Endothelial cell of umbilical vein (primary cell): Measurements from ENCODE around the gene IFI27. TPM values are rescaled to one million over a fixed set of nuclear protein-coding genes. Genes with fewer than 3 reads are reported as not detected.

Source experiments
- BruUV-seq: library from RNA; stranded (reverse); fragments of 400-500 nt; replicated peaks from 2 replicates; lab custom pipeline; 2021; lab: Mats Ljungman, UMichigan
- CTCF ChIA-PET: fragments of 300-600, 350-600 bp; sonication (Branson Sonifier 250); formaldehyde crosslinking; loops from one replicate; lab custom pipeline; 2021; ENCODE audit warnings: antibody characterized with exemption, inconsistent platforms; lab: Charles Lee
- POLR2A ChIA-PET: fragments of 300-600, 350-600 bp; sonication (Branson Sonifier 250); formaldehyde crosslinking; loops from one replicate; lab custom pipeline; 2021; ENCODE audit warnings: antibody characterized with exemption, inconsistent platforms; lab: Charles Lee
- DNase-seq: peaks from one replicate; pipeline ENCODE4 v3.0.0-alpha.2; 2011; ENCODE audit warnings: low read depth, low spot score
- FAIRE-seq: peaks from 2 replicates; lab custom pipeline; 2011; peaks lifted over from hg19 to GRCh38; lab: Jason Lieb, UNC
- H2AFZ ChIP-seq: 2 replicates; pipeline ENCODE4 v1.6.0; 2012; ENCODE audit warnings: low read depth, low read length, control low read depth, inconsistent platforms
- H3K27ac ChIP-seq: 2 replicates; pipeline ENCODE4 v1.5.1; 2011; ENCODE audit warnings: low read depth, mild to moderate bottlenecking, control low read depth, low read length, moderate library complexity; ENCODE audit not compliant: insufficient read depth
- H3K27me3 ChIP-seq, 2 experiments: 2 replicates each; pipeline versions ENCODE4 v1.6.0 to v1.6.1; 2011; ENCODE audit warnings: low read length in 2 of 2, mixed read lengths in 1 of 2; ENCODE audit not compliant: control insufficient read depth in 2 of 2, insufficient read depth in 2 of 2
- H3K36me3 ChIP-seq, 2 experiments: 2 replicates in 1 of 2; 3 replicates in 1 of 2; pipeline ENCODE4 v1.5.1; 2011; ENCODE audit warnings: low read length in 2 of 2, mild to moderate bottlenecking in 1 of 2, moderate library complexity in 1 of 2; ENCODE audit not compliant: control insufficient read depth in 2 of 2, insufficient read depth in 2 of 2; ENCODE audit errors: extremely low read depth in 1 of 2
- H3K4me1 ChIP-seq: 3 replicates; pipeline ENCODE4 v1.5.1; 2011; ENCODE audit warnings: mild to moderate bottlenecking, low read length; ENCODE audit not compliant: control insufficient read depth, insufficient read depth; ENCODE audit errors: extremely low read depth
- H3K4me2 ChIP-seq: 2 replicates; pipeline ENCODE4 v1.6.1; 2011; ENCODE audit warnings: low read length, control low read depth, mixed read lengths; ENCODE audit not compliant: insufficient read depth
- H3K4me3 ChIP-seq, 3 experiments: fragments of 200-600 bp in 1 of 3; sonication (generic), shearing (Covaris generic) in 1 of 3; replicated peaks in 1 of 3; 2 replicates each; pipeline ENCODE4 v1.5.1; 2011 to 2016; ENCODE audit warnings: control low read depth in 3 of 3, low read length in 3 of 3, mild to moderate bottlenecking in 2 of 3, inconsistent platforms in 1 of 3, low read depth in 1 of 3, moderate library complexity in 1 of 3; ENCODE audit not compliant: insufficient read depth in 1 of 3
- H3K79me2 ChIP-seq: 2 replicates; pipeline ENCODE4 v1.6.0; 2012; ENCODE audit warnings: low read length, inconsistent platforms; ENCODE audit not compliant: control insufficient read depth, insufficient read depth
- H3K9ac ChIP-seq: replicated peaks from 2 replicates; pipeline ENCODE3; 2011; ENCODE audit warnings: low read length, control low read depth; ENCODE audit not compliant: insufficient read depth; ENCODE audit errors: extremely low read depth
- H3K9me1 ChIP-seq: replicated peaks from 3 replicates; pipeline ENCODE4 v1.6.0; 2011; ENCODE audit warnings: mild to moderate bottlenecking, low read length; ENCODE audit not compliant: control insufficient read depth, insufficient read depth; ENCODE audit errors: extremely low read depth
- H3K9me3 ChIP-seq: replicated peaks from 2 replicates; pipeline ENCODE4 v1.5.1; 2012; ENCODE audit warnings: low read length, inconsistent platforms; ENCODE audit not compliant: control insufficient read depth, insufficient read depth
- H4K20me1 ChIP-seq: replicated peaks from 2 replicates; pipeline ENCODE3; 2011; ENCODE audit warnings: mild to moderate bottlenecking, low read length; ENCODE audit not compliant: control insufficient read depth, insufficient read depth; ENCODE audit errors: extremely low read depth
- CTCF ChIP-seq, 2 donors: IDR thresholded peaks; 1 replicate in 1 of 2; 2 replicates in 1 of 2; pipeline ENCODE4 v1.5.1; 2011; ENCODE audit warnings: low read length in 2 of 2, mild to moderate bottlenecking in 2 of 2, moderate library complexity in 2 of 2, control low read depth in 1 of 2, inconsistent platforms in 1 of 2, low read depth in 1 of 2; ENCODE audit not compliant: insufficient read depth in 1 of 2; ENCODE audit errors: extremely low read depth in 1 of 2
- EZH2 ChIP-seq: IDR thresholded peaks from 2 replicates; pipeline ENCODE4 v1.6.1; 2012; ENCODE audit warnings: borderline replicate concordance, low read depth, mild to moderate bottlenecking, moderate library complexity, low read length, inconsistent platforms; ENCODE audit not compliant: severe bottlenecking
- FOS ChIP-seq: IDR thresholded peaks from 2 replicates; pipeline ENCODE4 v1.6.1; 2011; ENCODE audit warnings: mild to moderate bottlenecking, low read length, moderate library complexity, borderline replicate concordance; ENCODE audit not compliant: insufficient read depth
- GATA2 ChIP-seq: IDR thresholded peaks from 2 replicates; pipeline ENCODE4 v1.7.0; 2011; ENCODE audit warnings: low read depth, mild to moderate bottlenecking, moderate library complexity, mixed read lengths, low read length; ENCODE audit not compliant: insufficient read length, insufficient read depth
- JUN ChIP-seq: IDR thresholded peaks from 2 replicates; pipeline ENCODE4 v1.6.1; 2011; ENCODE audit warnings: borderline replicate concordance, low read depth; ENCODE audit not compliant: insufficient read length, insufficient read depth
- MYC ChIP-seq: IDR thresholded peaks from one replicate; pipeline ENCODE4 v1.6.1; 2011; ENCODE audit warnings: mild to moderate bottlenecking, low read depth, low read length
- POLR2A ChIP-seq: IDR thresholded peaks from 2 replicates; pipeline ENCODE4 v1.6.1; 2012; ENCODE audit warnings: low read depth, mild to moderate bottlenecking, control low read depth, low read length
- POLR2AphosphoS5 ChIP-seq: IDR thresholded peaks from 2 replicates; pipeline ENCODE4 v1.6.1; 2012; ENCODE audit warnings: low read depth, mild to moderate bottlenecking, control low read depth, low read length, moderate library complexity; ENCODE audit not compliant: insufficient read depth
- dilution Hi-C: fragments of 300-500 bp; cut with MboI; formaldehyde crosslinking; loops from one replicate; pipeline ENCODE4 v1.15.0; 2019; ENCODE audit warnings: low sequenced_read_pairs; ENCODE audit not compliant: extremely low pct_ligation_motif_present
- intact Hi-C: fragments of 100-400 bp; cut with micrococcal nuclease; formaldehyde crosslinking; loops from one replicate; pipeline ENCODE4 v1.10.0; 2022
- polyA plus RNA-seq, 4 experiments: library from polyadenylated mRNA; depleted of rRNA in 3 of 4; stranded (reverse) in 3 of 4; unstranded in 1 of 4; fragments of >200 nt; gene quantifications; 2 replicates each; pipeline versions ENCODE4 v1.2.1 to v1.2.3, GENCODE V29; 2011 to 2012; ENCODE audit warnings: missing spikeins in 1 of 4
- total RNA-seq: library from RNA; stranded (reverse); gene quantifications from 2 replicates; pipeline ENCODE4 v1.2.3, GENCODE V29; 2021
- TF ChIP-seq, protein P1 (sequence below): IDR thresholded peaks from 2 replicates; pipeline ENCODE4 v1.6.1; 2011; ENCODE audit not compliant: insufficient read depth, insufficient read length

The IFI27 gene
- total and polyA plus RNA-seq, 2 donors (not counting 3 experiments of a cell fraction or from before 2014, with no cell fraction given) = 126 to 1,265 TPM

DNA sequence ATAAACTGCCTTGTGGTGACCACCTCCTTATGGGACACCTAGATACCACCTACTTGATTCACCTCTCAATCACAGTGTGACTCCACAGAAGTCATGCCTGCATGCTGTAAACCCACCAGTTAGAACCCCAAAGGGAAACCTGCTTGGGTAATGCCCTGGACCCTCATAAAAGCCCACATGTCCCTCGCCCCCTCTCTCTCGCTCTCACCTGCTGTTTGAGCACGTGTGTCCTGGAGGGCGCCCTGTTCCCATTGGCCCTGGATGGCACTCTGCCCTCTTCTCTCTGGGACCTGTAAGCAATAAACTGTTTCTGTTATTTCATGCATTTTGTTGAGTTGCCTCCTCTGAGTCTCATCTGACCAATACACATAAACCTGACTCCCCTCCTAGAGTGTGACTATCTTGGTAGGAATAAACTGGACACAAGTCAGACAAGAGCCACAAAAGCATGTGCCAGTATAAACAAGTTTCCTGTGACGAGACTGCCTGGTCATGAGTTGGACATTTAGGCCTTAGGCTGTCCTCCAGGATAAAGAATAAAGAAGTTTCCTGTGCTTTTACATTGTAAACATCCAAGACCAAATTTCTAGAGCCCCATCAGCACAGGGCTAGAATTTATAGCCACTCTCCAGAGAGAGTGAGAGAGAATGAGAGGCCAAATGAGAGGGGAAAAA is 10.3 kb downstream of the IFI27 start:
- H3K4me2 ChIP-seq = no peak overlapping the region

More for the DNA sequence above, 10.3 kb downstream of the IFI27 start:
- TF ChIP-seq FOS (no peak), CTCF (IDR thresholded peaks at IDR 0.05; ENCODE audit: extremely low read depth in 1 of 2, insufficient read depth in 1 of 2, low read depth in 1 of 2, low read length in 2 of 2) (no peak), POLR2A (no peak), POLR2AphosphoS5 (no peak), GATA2 (no peak), EZH2 (no peak), JUN (no peak), MYC (no peak)
- TF ChIP-seq, protein P1, sequence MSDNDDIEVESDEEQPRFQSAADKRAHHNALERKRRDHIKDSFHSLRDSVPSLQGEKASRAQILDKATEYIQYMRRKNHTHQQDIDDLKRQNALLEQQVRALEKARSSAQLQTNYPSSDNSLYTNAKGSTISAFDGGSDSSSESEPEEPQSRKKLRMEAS = no peak
- peak; percentile 23 for DNase-seq
- H3K27ac ChIP-seq = no peak overlapping the region
- H3K9ac ChIP-seq = no peak overlapping the region
- H3K27me3 ChIP-seq = no peaks in the 10 kb centered on the region
- POLR2A ChIA-PET = no interaction called here
- no peak for FAIRE-seq
- no peaks in the 10 kb centered on the region for H3K9me1 ChIP-seq
- H3K36me3 ChIP-seq = no peaks in the 10 kb centered on the region
- dilution Hi-C loops (no loop called here), intact Hi-C loops (no loop called here)
- no peaks in the 10 kb centered on the region for H3K4me1 ChIP-seq
- H3K4me3 ChIP-seq = no peak overlapping the region
- no peaks in the 10 kb centered on the region for H3K79me2 ChIP-seq
- CTCF ChIA-PET = no interaction called here
- no peaks in the 10 kb centered on the region for H4K20me1 ChIP-seq
- no peak overlapping the region for H2AFZ ChIP-seq
- BruUV-seq = no TSS peak
- no peaks in the 10 kb centered on the region for H3K9me3 ChIP-seq
